Endodermal cell (in vitro differentiated cells): ENCODE data around the gene PSMD1. TPM values are rescaled to one million over a fixed set of nuclear protein-coding genes. Genes with fewer than 3 reads are reported as not detected.

Experiments used
- DNase-seq: peaks from one replicate; pipeline ENCODE4 v3.0.0-alpha.2; 2017
- H3K27ac ChIP-seq: 2 replicates; pipeline ENCODE4 v1.5.1; 2013; ENCODE audit warnings: mild to moderate bottlenecking, low read depth, low read length, moderate library complexity
- H3K27me3 ChIP-seq: 2 replicates; pipeline ENCODE4 v1.6.1; 2013; ENCODE audit warnings: mild to moderate bottlenecking, low read length, moderate library complexity; ENCODE audit not compliant: insufficient read depth, control insufficient read depth, poor library complexity, severe bottlenecking
- H3K36me3 ChIP-seq: 2 replicates; pipeline ENCODE4 v1.7.0; 2013; ENCODE audit warnings: mild to moderate bottlenecking, low read length, moderate library complexity; ENCODE audit not compliant: control insufficient read depth, insufficient read depth
- H3K4me1 ChIP-seq: one replicate; pipeline ENCODE4 v1.7.0; 2013; ENCODE audit warnings: low read length; ENCODE audit not compliant: control insufficient read depth, insufficient read depth
- H3K4me3 ChIP-seq: 2 replicates; pipeline ENCODE4 v1.5.1; 2013; ENCODE audit warnings: mild to moderate bottlenecking, low read length, moderate library complexity
- H3K9ac ChIP-seq: 2 replicates; pipeline ENCODE4 v1.6.1; 2013; ENCODE audit warnings: mild to moderate bottlenecking, low read length, moderate library complexity; ENCODE audit not compliant: poor library complexity, severe bottlenecking; ENCODE audit errors: extremely low read depth
- H3K9me3 ChIP-seq: 2 replicates; pipeline ENCODE4 v1.6.1; 2013; ENCODE audit warnings: mild to moderate bottlenecking, low read length, moderate library complexity; ENCODE audit not compliant: control insufficient read depth
- H3K27ac Mint-ChIP-seq: 2 replicates; pipeline ENCODE4 v1.8.0; 2020; ENCODE audit warnings: mixed read lengths
- H3K27me3 Mint-ChIP-seq: 2 replicates; pipeline ENCODE4 v1.8.0; 2021; ENCODE audit warnings: mild to moderate bottlenecking, mixed read lengths; ENCODE audit not compliant: insufficient read depth
- H3K36me3 Mint-ChIP-seq: 2 replicates; pipeline ENCODE4 v1.8.0; 2020; ENCODE audit warnings: low read depth, mixed read lengths
- H3K4me1 Mint-ChIP-seq: 2 replicates; pipeline ENCODE4 v1.8.0; 2020; ENCODE audit warnings: mixed read lengths
- H3K4me3 Mint-ChIP-seq: 2 replicates; pipeline ENCODE4 v1.8.0; 2020; ENCODE audit warnings: mild to moderate bottlenecking, moderate library complexity, mixed read lengths
- H3K9me3 Mint-ChIP-seq: 2 replicates; pipeline ENCODE4 v1.8.0; 2020; ENCODE audit warnings: mild to moderate bottlenecking, mixed read lengths
- WGBS, 2 experiments: methylation state at CpG; one replicate each; pipeline versions ENCODE4 v1.1.5 to v1.1.7; 2013; ENCODE audit warnings: missing lambda C conversion rate in 2 of 2, mixed read lengths in 1 of 2; ENCODE audit not compliant: insufficient coverage in 1 of 2, insufficient read length in 1 of 2; 5-methylcytosine and 5-hydroxymethylcytosine counted together
- total RNA-seq, 2 donors: library from RNA; stranded (reverse); fragmentation: NEBNext Ultra II Directional in 1 of 2; extraction: Animal tissue kit (Norgen Biotek cat#: 25700) in 1 of 2; gene quantifications; 2 replicates in 1 of 2; 3 replicates in 1 of 2; pipeline ENCODE4 v1.2.1, GENCODE V29; 2021
- TF ChIP-seq, protein P1 (sequence below): fragments of 200-600 bp; sonication (generic); conservative IDR thresholded peaks from 2 replicates; pipeline ENCODE4 v1.5.0; 2021; ENCODE audit warnings: antibody characterized with exemption, mild to moderate bottlenecking

The PSMD1 gene
- total RNA-seq, 2 donors from 2014 or later, result 148 to 158 TPM

DNA sequence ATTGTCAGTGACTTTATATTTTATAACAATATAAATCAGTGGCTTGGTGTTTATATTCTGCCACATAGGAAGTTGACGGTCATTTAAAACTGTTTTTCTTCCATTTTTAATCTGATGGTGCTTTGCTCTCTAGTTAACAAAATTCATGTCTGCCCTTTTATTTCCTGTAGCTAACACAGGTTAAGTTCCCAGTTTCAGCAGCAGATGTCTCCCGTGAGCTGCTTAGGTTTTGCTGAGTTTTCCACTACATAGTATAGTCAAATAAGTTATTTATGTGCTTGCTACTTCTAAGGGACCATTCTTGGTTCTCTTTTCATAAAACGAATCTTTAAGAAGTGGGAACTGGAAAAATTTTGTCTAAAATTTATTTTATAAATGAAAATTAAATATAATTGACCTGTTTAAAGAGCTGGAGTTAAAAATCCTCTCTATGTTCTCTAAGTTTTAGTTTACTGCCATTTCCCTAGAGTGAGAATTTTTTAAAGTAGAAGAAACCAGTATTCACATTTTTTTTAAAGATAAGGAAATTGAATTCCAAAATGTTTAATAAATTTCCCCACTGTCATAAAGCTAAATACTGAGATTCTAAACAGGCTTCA, 47.5 kb downstream of the PSMD1 start:
- WGBS, 2 experiments, result 42% methylated on average over 2 of the region's 3 CpGs; no CpG with 5 or more reads in 1 of the 2 experiments
- no peak overlapping the region for H3K27ac Mint-ChIP-seq
- H3K36me3 Mint-ChIP-seq, result peaks cover 49% of the 10 kb centered on the region
- H3K4me3 Mint-ChIP-seq, result no peak overlapping the region
- DNase-seq, result peak; percentile 84
- no peaks in the 10 kb centered on the region for H3K27me3 Mint-ChIP-seq
- H3K4me1 Mint-ChIP-seq, result peaks cover 10% of the 10 kb centered on the region
- Histone ChIP-seq H3K9ac (no peak overlapping the region), H3K4me1 (peaks cover 2% of the 10 kb centered on the region), H3K27me3 (no peaks in the 10 kb centered on the region), H3K27ac (no peak overlapping the region), H3K4me3 (no peak overlapping the region), H3K36me3 (peaks cover 72% of the 10 kb centered on the region), H3K9me3 (peaks cover 16% of the 10 kb centered on the region)
- H3K9me3 Mint-ChIP-seq, result peaks cover 21% of the 10 kb centered on the region
- TF ChIP-seq, protein P1, sequence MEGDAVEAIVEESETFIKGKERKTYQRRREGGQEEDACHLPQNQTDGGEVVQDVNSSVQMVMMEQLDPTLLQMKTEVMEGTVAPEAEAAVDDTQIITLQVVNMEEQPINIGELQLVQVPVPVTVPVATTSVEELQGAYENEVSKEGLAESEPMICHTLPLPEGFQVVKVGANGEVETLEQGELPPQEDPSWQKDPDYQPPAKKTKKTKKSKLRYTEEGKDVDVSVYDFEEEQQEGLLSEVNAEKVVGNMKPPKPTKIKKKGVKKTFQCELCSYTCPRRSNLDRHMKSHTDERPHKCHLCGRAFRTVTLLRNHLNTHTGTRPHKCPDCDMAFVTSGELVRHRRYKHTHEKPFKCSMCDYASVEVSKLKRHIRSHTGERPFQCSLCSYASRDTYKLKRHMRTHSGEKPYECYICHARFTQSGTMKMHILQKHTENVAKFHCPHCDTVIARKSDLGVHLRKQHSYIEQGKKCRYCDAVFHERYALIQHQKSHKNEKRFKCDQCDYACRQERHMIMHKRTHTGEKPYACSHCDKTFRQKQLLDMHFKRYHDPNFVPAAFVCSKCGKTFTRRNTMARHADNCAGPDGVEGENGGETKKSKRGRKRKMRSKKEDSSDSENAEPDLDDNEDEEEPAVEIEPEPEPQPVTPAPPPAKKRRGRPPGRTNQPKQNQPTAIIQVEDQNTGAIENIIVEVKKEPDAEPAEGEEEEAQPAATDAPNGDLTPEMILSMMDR, result peak; percentile 86

DNA sequence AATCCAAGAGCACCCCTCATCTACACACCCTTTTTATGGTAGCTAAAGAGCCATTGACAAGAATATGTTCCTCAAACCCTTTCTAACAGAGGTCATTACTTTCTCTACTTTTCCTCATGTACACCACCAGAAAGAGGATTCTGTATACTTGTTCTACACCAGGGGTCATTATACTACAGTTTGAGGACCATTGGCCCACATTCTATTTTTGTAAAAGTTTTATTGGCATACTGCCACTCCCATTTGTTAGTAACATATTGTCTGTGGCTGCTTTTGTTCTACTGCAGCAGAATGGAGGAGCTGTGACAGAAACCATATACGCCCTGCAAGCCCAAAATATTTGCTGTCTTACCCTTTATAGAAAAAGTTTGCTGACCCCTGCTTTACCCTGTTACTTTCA, 53.9 kb downstream of the PSMD1 start:
- Histone ChIP-seq H3K9me3 (no peaks in the 10 kb centered on the region), H3K27ac (no peak overlapping the region), H3K9ac (no peak overlapping the region), H3K36me3 (peaks cover 85% of the 10 kb centered on the region), H3K27me3 (no peaks in the 10 kb centered on the region), H3K4me3 (no peak overlapping the region), H3K4me1 (no peaks in the 10 kb centered on the region)
- Mint-ChIP-seq H3K27ac (no peak overlapping the region), H3K36me3 (peaks cover 57% of the 10 kb centered on the region), H3K4me1 (peaks cover 4% of the 10 kb centered on the region), H3K4me3 (no peak overlapping the region), H3K9me3 (no peaks in the 10 kb centered on the region), H3K27me3 (no peaks in the 10 kb centered on the region)
- TF ChIP-seq, protein P1, result no peak
- no peak for DNase-seq
- WGBS, 2 experiments, result 80 to 84% methylated on average over 1 of the region's 1 CpG

DNA sequence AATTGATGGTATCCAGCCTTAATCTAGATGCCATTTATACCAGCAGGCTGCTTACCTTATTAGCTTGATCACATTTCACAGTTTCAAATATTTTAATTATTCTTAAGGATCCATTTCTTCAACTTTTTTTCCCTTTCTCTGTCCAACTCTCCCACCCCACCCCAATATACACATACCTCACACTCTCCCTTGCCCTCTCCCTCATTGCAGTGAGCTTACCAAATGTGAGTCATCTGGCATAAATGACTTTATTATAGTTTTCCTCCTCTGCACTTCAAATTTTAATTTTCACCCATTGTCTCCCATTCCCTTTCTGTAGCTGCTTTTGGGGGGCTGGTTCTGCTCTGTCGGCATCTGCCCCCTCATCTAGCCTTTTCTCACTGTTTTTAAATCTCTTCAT, 55.3 kb downstream of the PSMD1 start:
- H3K36me3 ChIP-seq, result peaks cover 76% of the 10 kb centered on the region
- H3K9me3 ChIP-seq, result no peaks in the 10 kb centered on the region
- H3K4me1 ChIP-seq, result no peaks in the 10 kb centered on the region
- no peak overlapping the region for H3K27ac ChIP-seq
- H3K27me3 ChIP-seq, result no peaks in the 10 kb centered on the region
- Mint-ChIP-seq H3K9me3 (no peaks in the 10 kb centered on the region), H3K4me3 (no peak overlapping the region), H3K36me3 (peaks cover 47% of the 10 kb centered on the region), H3K27me3 (no peaks in the 10 kb centered on the region), H3K4me1 (peaks cover 4% of the 10 kb centered on the region), H3K27ac (no peak overlapping the region)
- WGBS, 2 experiments, result 91 to 100% methylated on average over 1 of the region's 1 CpG
- H3K4me3 ChIP-seq, result no peak overlapping the region
- DNase-seq, result no peak
- H3K9ac ChIP-seq, result no peak overlapping the region
- TF ChIP-seq, protein P1, result no peak
